ENCODE data around the gene RASGRP3. TPM values are rescaled to one million over a fixed set of nuclear protein-coding genes. Genes with fewer than 3 reads are reported as not detected.

The RASGRP3 gene
- total RNA-seq, 4 donors from 2014 or later, result 3.7 to 10.6 (median 6.7) TPM

- intact Hi-C loops (cut with DNase I), result no loop called here
- Histone ChIP-seq H3K9me3 (no peaks in the 10 kb centered on the region), H3K27me3 (no peaks in the 10 kb centered on the region), H3K4me1 (peaks cover 0 to 29% (median 6%) of the 10 kb centered on the region in 4 donors), H3K27ac (replicated peaks in 1 of 4) (no peak overlapping the region), H3K36me3 (no peaks in the 10 kb centered on the region), H3K4me3 (no peak overlapping the region)
- 62% methylated on average over 1 of the region's 1 CpG for WGBS
- DNase-seq (ENCODE audit: extremely low spot score), result no peak
- TF ChIP-seq POLR2A (IDR thresholded peaks at IDR 0.05; ENCODE audit: low read depth) (no peak), CTCF (IDR thresholded peaks at IDR 0.05) (no peak), EP300 (IDR thresholded peaks at IDR 0.05) (no peak), POLR2AphosphoS5 (IDR thresholded peaks at IDR 0.05) (no peak)
Observed at GRCh38 chr2:33503002-33503401, 26.6 kb downstream of the RASGRP3 start.

GRCh38 chr2:33505966-33506365 is 29.5 kb downstream of the RASGRP3 start:
- no peaks in the 10 kb centered on the region for H3K9me3 ChIP-seq
- H3K4me3 ChIP-seq, result no peak overlapping the region
- no peaks in the 10 kb centered on the region for H3K27me3 ChIP-seq
- H3K27ac ChIP-seq (replicated peaks in 1 of 4), result no peak overlapping the region
- 95% methylated on average over 1 of the region's 1 CpG for WGBS
- intact Hi-C loops (cut with DNase I), result no loop called here
- no peaks in the 10 kb centered on the region for H3K36me3 ChIP-seq
- peaks cover 7 to 28% (median 14%) of the 10 kb centered on the region in 4 donors for H3K4me1 ChIP-seq
- TF ChIP-seq POLR2AphosphoS5 (IDR thresholded peaks at IDR 0.05) (no peak), EP300 (IDR thresholded peaks at IDR 0.05) (no peak), POLR2A (IDR thresholded peaks at IDR 0.05; ENCODE audit: low read depth) (no peak), CTCF (IDR thresholded peaks at IDR 0.05) (no peak)
- no peak for DNase-seq (ENCODE audit: extremely low spot score)

GRCh38 chr2:33509908-33510585 is 33.6 kb downstream of the RASGRP3 start:
- Histone ChIP-seq H3K9me3 (no peaks in the 10 kb centered on the region), H3K36me3 (peaks cover 0 to 4% (median 0%) of the 10 kb centered on the region in 4 donors), H3K27ac (replicated peaks in 1 of 4) (peak overlapping the region; percentile 62 to 72 (median 64)), H3K4me3 (no peak overlapping the region), H3K4me1 (peaks cover 7 to 23% (median 14%) of the 10 kb centered on the region in 4 donors), H3K27me3 (no peaks in the 10 kb centered on the region)
- DNase-seq (ENCODE audit: extremely low spot score), result no peak
- intact Hi-C loops (cut with DNase I), result no loop called here
- TF ChIP-seq EP300 (IDR thresholded peaks at IDR 0.05) (no peak), POLR2A (IDR thresholded peaks at IDR 0.05; ENCODE audit: low read depth) (no peak), POLR2AphosphoS5 (IDR thresholded peaks at IDR 0.05) (no peak), CTCF (IDR thresholded peaks at IDR 0.05) (no peak)
- WGBS, result 47% methylated on average over 5 of the region's 5 CpGs

GRCh38 chr2:33510586-33510968 is 34.1 kb downstream of the RASGRP3 start:
- Histone ChIP-seq H3K27me3 (no peaks in the 10 kb centered on the region), H3K27ac (replicated peaks in 1 of 4) (peak overlapping the region; percentile 62 to 72 (median 64)), H3K36me3 (peaks cover 0 to 9% (median 0%) of the 10 kb centered on the region in 4 donors), H3K9me3 (no peaks in the 10 kb centered on the region), H3K4me1 (peaks cover 7 to 23% (median 14%) of the 10 kb centered on the region in 4 donors), H3K4me3 (no peak overlapping the region)
- intact Hi-C loops (cut with DNase I), result no loop called here
- DNase-seq (ENCODE audit: extremely low spot score), result no peak
- TF ChIP-seq CTCF (IDR thresholded peaks at IDR 0.05) (no peak), POLR2AphosphoS5 (IDR thresholded peaks at IDR 0.05) (peak in 1 of 2 donors; percentile 19)
- WGBS, result 49% methylated on average over 4 of the region's 4 CpGs

- H3K9me3 ChIP-seq, result no peaks in the 10 kb centered on the region
- peaks cover 7 to 23% (median 14%) of the 10 kb centered on the region in 4 donors for H3K4me1 ChIP-seq
- H3K4me3 ChIP-seq, result no peak overlapping the region
- intact Hi-C loops (cut with DNase I), result no loop called here
- no peak for TF ChIP-seq POLR2AphosphoS5 (IDR thresholded peaks at IDR 0.05)
- TF ChIP-seq EP300 (IDR thresholded peaks at IDR 0.05), result no peak
- TF ChIP-seq CTCF (IDR thresholded peaks at IDR 0.05), result no peak
- TF ChIP-seq POLR2A (IDR thresholded peaks at IDR 0.05; ENCODE audit: low read depth), result no peak
- WGBS, result 92% methylated on average over 1 of the region's 1 CpG
- H3K27ac ChIP-seq (replicated peaks in 1 of 4), result peak overlapping the region in 3 of 4 donors; percentile 62 to 72 (median 65)
- no peaks in the 10 kb centered on the region for H3K27me3 ChIP-seq
- H3K36me3 ChIP-seq, result peaks cover 0 to 15% (median 0%) of the 10 kb centered on the region in 4 donors
- no peak for DNase-seq (ENCODE audit: extremely low spot score)
Observed at GRCh38 chr2:33511141-33511540, 34.7 kb downstream of the RASGRP3 start.
